H1 (cell line): Measurements from ENCODE around the gene SV2C. TPM values are rescaled to one million over a fixed set of nuclear protein-coding genes. Genes with fewer than 3 reads are reported as not detected.

Experiments
- ATF2 ChIP-seq: IDR thresholded peaks from 2 replicates; pipeline ENCODE4 v1.6.1; 2012; ENCODE audit warnings: low read length, inconsistent platforms
- BCL11A ChIP-seq, 2 experiments: IDR thresholded peaks; one replicate each; pipeline ENCODE4 v1.6.1; 2011; ENCODE audit warnings: low read depth in 2 of 2, low read length in 2 of 2, mild to moderate bottlenecking in 2 of 2
- CBX5 ChIP-seq: fragments of 300-800, 300-1000 bp; sonication (generic); IDR thresholded peaks from 2 replicates; pipeline ENCODE4 v1.7.1; 2016; ENCODE audit warnings: antibody characterized with exemption, low read length, low read depth
- GABPA ChIP-seq: IDR thresholded peaks from 2 replicates; pipeline ENCODE4 v1.6.1; 2011; ENCODE audit warnings: mild to moderate bottlenecking, low read length, moderate library complexity, borderline replicate concordance; ENCODE audit not compliant: insufficient read depth
- JUN ChIP-seq: IDR thresholded peaks from 2 replicates; pipeline ENCODE4 v1.6.1; 2011; ENCODE audit warnings: low read depth, mild to moderate bottlenecking, improper control_type of control experiment, low read length
- KDM5A ChIP-seq: fragments of 200-600 bp; IDR thresholded peaks from 2 replicates; pipeline ENCODE4 v1.7.1; 2012; ENCODE audit warnings: mild to moderate bottlenecking, low read length, inconsistent platforms, mixed read lengths
- POLR2A ChIP-seq, 2 experiments: IDR thresholded peaks; 1 replicate in 1 of 2; 2 replicates in 1 of 2; pipeline ENCODE4 v1.6.1; 2011; ENCODE audit warnings: low read depth in 2 of 2, low read length in 2 of 2, mild to moderate bottlenecking in 2 of 2; ENCODE audit errors: control extremely low read depth in 1 of 2
- polyA plus RNA-seq, 7 experiments: library from polyadenylated mRNA; depleted of rRNA in 3 of 7; stranded (reverse) in 5 of 7; unstranded in 2 of 7; fragments of >200 nt in 5 of 7; fragments of 200-250 nt in 2 of 7; gene quantifications; 1 replicate in 5 of 7; 2 replicates in 1 of 7; 4 replicates in 1 of 7; pipeline versions ENCODE4 v1.2.1 to v1.2.3, GENCODE V29; 2011 to 2013; ENCODE audit warnings: missing spikeins in 2 of 7, mixed read lengths in 2 of 7
- total RNA-seq: library from RNA; stranded (reverse); fragmentation: NEBNext Ultra II Directional; extraction: Animal tissue kit (Norgen Biotek cat#: 25700); gene quantifications from 2 replicates; pipeline ENCODE4 v1.2.1, GENCODE V29; 2021
- TF ChIP-seq, protein P1 (sequence below): fragments of 300-600 bp; sonication (generic); IDR thresholded peaks from 2 replicates; pipeline ENCODE4 v1.7.1; 2012; ENCODE audit warnings: low read length, moderate library complexity, mild to moderate bottlenecking, inconsistent platforms; ENCODE audit not compliant: insufficient replicate concordance

The SV2C gene
- total and polyA plus RNA-seq, 2 of the 8 experiments (the other 6 are each of a cell fraction or from before 2014, with no cell fraction given) = 0.08 to 0.24 TPM

DNA sequence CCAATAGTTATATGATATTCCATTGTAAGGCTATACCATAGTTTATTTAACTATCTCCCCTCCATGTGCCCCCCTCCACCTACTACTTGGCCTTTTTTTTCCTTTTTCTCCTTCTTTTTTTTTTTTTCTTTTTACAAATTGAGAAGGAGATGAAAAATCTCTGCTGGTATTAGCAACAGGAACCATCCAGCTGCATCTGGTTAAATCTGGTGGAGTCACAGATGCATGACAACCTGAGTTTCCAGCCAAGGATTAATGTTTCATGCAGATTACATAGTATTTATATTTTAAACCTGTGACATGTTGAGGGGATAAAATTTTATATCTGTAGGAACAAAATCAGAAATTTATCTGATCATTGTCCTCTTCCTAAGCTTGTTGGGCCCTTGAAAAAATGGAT lies 191.4 kb downstream of the SV2C start (continued):
- TF ChIP-seq, protein P1, sequence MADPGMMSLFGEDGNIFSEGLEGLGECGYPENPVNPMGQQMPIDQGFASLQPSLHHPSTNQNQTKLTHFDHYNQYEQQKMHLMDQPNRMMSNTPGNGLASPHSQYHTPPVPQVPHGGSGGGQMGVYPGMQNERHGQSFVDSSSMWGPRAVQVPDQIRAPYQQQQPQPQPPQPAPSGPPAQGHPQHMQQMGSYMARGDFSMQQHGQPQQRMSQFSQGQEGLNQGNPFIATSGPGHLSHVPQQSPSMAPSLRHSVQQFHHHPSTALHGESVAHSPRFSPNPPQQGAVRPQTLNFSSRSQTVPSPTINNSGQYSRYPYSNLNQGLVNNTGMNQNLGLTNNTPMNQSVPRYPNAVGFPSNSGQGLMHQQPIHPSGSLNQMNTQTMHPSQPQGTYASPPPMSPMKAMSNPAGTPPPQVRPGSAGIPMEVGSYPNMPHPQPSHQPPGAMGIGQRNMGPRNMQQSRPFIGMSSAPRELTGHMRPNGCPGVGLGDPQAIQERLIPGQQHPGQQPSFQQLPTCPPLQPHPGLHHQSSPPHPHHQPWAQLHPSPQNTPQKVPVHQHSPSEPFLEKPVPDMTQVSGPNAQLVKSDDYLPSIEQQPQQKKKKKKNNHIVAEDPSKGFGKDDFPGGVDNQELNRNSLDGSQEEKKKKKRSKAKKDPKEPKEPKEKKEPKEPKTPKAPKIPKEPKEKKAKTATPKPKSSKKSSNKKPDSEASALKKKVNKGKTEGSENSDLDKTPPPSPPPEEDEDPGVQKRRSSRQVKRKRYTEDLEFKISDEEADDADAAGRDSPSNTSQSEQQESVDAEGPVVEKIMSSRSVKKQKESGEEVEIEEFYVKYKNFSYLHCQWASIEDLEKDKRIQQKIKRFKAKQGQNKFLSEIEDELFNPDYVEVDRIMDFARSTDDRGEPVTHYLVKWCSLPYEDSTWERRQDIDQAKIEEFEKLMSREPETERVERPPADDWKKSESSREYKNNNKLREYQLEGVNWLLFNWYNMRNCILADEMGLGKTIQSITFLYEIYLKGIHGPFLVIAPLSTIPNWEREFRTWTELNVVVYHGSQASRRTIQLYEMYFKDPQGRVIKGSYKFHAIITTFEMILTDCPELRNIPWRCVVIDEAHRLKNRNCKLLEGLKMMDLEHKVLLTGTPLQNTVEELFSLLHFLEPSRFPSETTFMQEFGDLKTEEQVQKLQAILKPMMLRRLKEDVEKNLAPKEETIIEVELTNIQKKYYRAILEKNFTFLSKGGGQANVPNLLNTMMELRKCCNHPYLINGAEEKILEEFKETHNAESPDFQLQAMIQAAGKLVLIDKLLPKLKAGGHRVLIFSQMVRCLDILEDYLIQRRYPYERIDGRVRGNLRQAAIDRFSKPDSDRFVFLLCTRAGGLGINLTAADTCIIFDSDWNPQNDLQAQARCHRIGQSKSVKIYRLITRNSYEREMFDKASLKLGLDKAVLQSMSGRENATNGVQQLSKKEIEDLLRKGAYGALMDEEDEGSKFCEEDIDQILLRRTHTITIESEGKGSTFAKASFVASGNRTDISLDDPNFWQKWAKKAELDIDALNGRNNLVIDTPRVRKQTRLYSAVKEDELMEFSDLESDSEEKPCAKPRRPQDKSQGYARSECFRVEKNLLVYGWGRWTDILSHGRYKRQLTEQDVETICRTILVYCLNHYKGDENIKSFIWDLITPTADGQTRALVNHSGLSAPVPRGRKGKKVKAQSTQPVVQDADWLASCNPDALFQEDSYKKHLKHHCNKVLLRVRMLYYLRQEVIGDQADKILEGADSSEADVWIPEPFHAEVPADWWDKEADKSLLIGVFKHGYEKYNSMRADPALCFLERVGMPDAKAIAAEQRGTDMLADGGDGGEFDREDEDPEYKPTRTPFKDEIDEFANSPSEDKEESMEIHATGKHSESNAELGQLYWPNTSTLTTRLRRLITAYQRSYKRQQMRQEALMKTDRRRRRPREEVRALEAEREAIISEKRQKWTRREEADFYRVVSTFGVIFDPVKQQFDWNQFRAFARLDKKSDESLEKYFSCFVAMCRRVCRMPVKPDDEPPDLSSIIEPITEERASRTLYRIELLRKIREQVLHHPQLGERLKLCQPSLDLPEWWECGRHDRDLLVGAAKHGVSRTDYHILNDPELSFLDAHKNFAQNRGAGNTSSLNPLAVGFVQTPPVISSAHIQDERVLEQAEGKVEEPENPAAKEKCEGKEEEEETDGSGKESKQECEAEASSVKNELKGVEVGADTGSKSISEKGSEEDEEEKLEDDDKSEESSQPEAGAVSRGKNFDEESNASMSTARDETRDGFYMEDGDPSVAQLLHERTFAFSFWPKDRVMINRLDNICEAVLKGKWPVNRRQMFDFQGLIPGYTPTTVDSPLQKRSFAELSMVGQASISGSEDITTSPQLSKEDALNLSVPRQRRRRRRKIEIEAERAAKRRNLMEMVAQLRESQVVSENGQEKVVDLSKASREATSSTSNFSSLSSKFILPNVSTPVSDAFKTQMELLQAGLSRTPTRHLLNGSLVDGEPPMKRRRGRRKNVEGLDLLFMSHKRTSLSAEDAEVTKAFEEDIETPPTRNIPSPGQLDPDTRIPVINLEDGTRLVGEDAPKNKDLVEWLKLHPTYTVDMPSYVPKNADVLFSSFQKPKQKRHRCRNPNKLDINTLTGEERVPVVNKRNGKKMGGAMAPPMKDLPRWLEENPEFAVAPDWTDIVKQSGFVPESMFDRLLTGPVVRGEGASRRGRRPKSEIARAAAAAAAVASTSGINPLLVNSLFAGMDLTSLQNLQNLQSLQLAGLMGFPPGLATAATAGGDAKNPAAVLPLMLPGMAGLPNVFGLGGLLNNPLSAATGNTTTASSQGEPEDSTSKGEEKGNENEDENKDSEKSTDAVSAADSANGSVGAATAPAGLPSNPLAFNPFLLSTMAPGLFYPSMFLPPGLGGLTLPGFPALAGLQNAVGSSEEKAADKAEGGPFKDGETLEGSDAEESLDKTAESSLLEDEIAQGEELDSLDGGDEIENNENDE = no peak
- TF ChIP-seq CBX5 (no peak), JUN (no peak), GABPA (no peak), ATF2 (no peak), KDM5A (no peak), POLR2A (IDR thresholded peaks at IDR 0.05; ENCODE audit: control extremely low read depth in 1 of 2, low read depth in 2 of 2, low read length in 2 of 2) (no peak), BCL11A (IDR thresholded peaks at IDR 0.05; ENCODE audit: low read depth in 2 of 2, low read length in 2 of 2) (no peak)
